NCI-H187 treated with DMSO at 0.1 percent for 48 hours (cell line): ENCODE results near the gene CCDC61.

Experiments
- DNase-seq: peaks from one replicate; lab custom pipeline; 2025; lab: John Stamatoyannopoulos, UW

CCDC61 gene

GRCh38 chr19:46040125-46040524 lies 44.9 kb downstream of the CCDC61 start:
- DNase-seq = no peak

GRCh38 chr19:46040952-46041500 lies 45.8 kb downstream of the CCDC61 start, which contains the start of gene IGFL4:
IGFL4 (minus strand) TSS chr19:46041002; CDS start chr19:46040962, 40 bp downstream.
- peak; percentile 99 for DNase-seq

- no peak for DNase-seq
Observed at GRCh38 chr19:46042252-46042883, 47.1 kb downstream of the CCDC61 start.

GRCh38 chr19:46043519-46043918 lies 48.3 kb downstream of the CCDC61 start:
- DNase-seq = no peak

GRCh38 chr19:46049597-46049996 lies 54.3 kb downstream of the CCDC61 start:
- no peak for DNase-seq

- no peak for DNase-seq
Observed at GRCh38 chr19:46052896-46053295, 57.6 kb downstream of the CCDC61 start.

- no peak for DNase-seq
Observed at GRCh38 chr19:46056536-46056935, 61.3 kb downstream of the CCDC61 start.

- no peak for DNase-seq
Observed at GRCh38 chr19:46058778-46059177, 63.5 kb downstream of the CCDC61 start.

- no peak for DNase-seq
Observed at GRCh38 chr19:46060012-46060411, 64.7 kb downstream of the CCDC61 start.

- no peak for DNase-seq
Observed at GRCh38 chr19:46063201-46063600, 67.9 kb downstream of the CCDC61 start.

- no peak for DNase-seq
Observed at GRCh38 chr19:46065486-46066071, 70.3 kb downstream of the CCDC61 start.

- no peak for DNase-seq
Observed at GRCh38 chr19:46066471-46066870, 71.2 kb downstream of the CCDC61 start.

GRCh38 chr19:46067691-46068090 lies 72.4 kb downstream of the CCDC61 start:
- DNase-seq = no peak
